IMR-90 (cell line): Measurements from ENCODE around the gene STMN3. TPM values are rescaled to one million over a fixed set of nuclear protein-coding genes. Genes with fewer than 3 reads are reported as not detected.

Experiments used
- ATAC-seq: fragments of 200-7000 bp; cut with Tn5 transposase; 2 replicates; pipeline ENCODE4 v1.9.1; 2020; ENCODE audit warnings: low read depth, mild to moderate bottlenecking, moderate library complexity
- BruUV-seq: library from RNA; stranded (reverse); fragments of 400-500 nt; replicated peaks from 2 replicates; lab custom pipeline; 2021; lab: Mats Ljungman, UMichigan
- CTCF ChIA-PET: fragments of 300-600 bp; formaldehyde crosslinking; extraction: SDS; loops from one replicate; lab custom pipeline; 2021; ENCODE audit warnings: antibody characterized with exemption; lab: Yijun Ruan, JAX
- POLR2A ChIA-PET: fragments of 300-600 bp; sonication (Branson Sonifier 250); formaldehyde crosslinking; loops from one replicate; lab custom pipeline; 2022; ENCODE audit warnings: antibody characterized with exemption; ENCODE audit not compliant: unreplicated experiment; lab: Charles Lee
- DNase-seq: peaks from one replicate; pipeline ENCODE4 v3.0.0; 2013
- H2AFZ ChIP-seq: replicated peaks from 2 replicates; pipeline ENCODE3; 2013; ENCODE audit warnings: low read length, mild to moderate bottlenecking; ENCODE audit not compliant: poor library complexity
- H2AK5ac ChIP-seq: 2 replicates; pipeline ENCODE4 v1.6.1; 2013; ENCODE audit warnings: low read depth, low read length, inconsistent platforms
- H2AK9ac ChIP-seq: replicated peaks from 2 replicates; pipeline ENCODE3; 2013; ENCODE audit warnings: mild to moderate bottlenecking, low read depth, low read length, moderate library complexity; ENCODE audit not compliant: poor library complexity
- H2BK120ac ChIP-seq: 2 replicates; pipeline ENCODE4 v1.6.1; 2013; ENCODE audit warnings: low read depth, low read length, inconsistent platforms
- H2BK15ac ChIP-seq: 3 replicates; pipeline ENCODE4 v1.6.1; 2013; ENCODE audit warnings: low read depth, low read length, inconsistent platforms
- H2BK20ac ChIP-seq: 2 replicates; pipeline ENCODE4 v1.6.1; 2013; ENCODE audit warnings: low read depth, mild to moderate bottlenecking, inconsistent platforms, low read length, moderate library complexity
- H2BK5ac ChIP-seq: 2 replicates; pipeline ENCODE4 v1.6.1; 2013; ENCODE audit warnings: mild to moderate bottlenecking, low read depth, low read length, inconsistent platforms; ENCODE audit not compliant: poor library complexity, severe bottlenecking
- H3K14ac ChIP-seq: replicated peaks from 2 replicates; pipeline ENCODE4 v1.6.1; 2013; ENCODE audit warnings: low read depth, low read length, inconsistent platforms
- H3K18ac ChIP-seq: 2 replicates; pipeline ENCODE4 v1.6.1; 2013; ENCODE audit warnings: low read depth, low read length, control low read depth
- H3K23ac ChIP-seq: 2 replicates; pipeline ENCODE4 v1.6.1; 2013; ENCODE audit warnings: low read depth, low read length, inconsistent platforms
- H3K27ac ChIP-seq: 2 replicates; pipeline ENCODE4 v1.5.1; 2013; ENCODE audit warnings: mild to moderate bottlenecking, control low read depth, low read length; ENCODE audit not compliant: insufficient read depth
- H3K27me3 ChIP-seq: 2 replicates; pipeline ENCODE4 v1.6.1; 2013; ENCODE audit warnings: low read length; ENCODE audit not compliant: control insufficient read depth, insufficient read depth
- H3K36me3 ChIP-seq: 2 replicates; pipeline ENCODE4 v1.6.1; 2013; ENCODE audit warnings: low read length, mixed read lengths; ENCODE audit not compliant: control insufficient read depth, insufficient read depth
- H3K4ac ChIP-seq: 2 replicates; pipeline ENCODE4 v1.6.1; 2013; ENCODE audit warnings: low read depth, low read length, inconsistent platforms
- H3K4me1 ChIP-seq: 2 replicates; pipeline ENCODE4 v1.6.1; 2013; ENCODE audit warnings: low read length, mixed read lengths; ENCODE audit not compliant: control insufficient read depth, insufficient read depth
- H3K4me2 ChIP-seq: 2 replicates; pipeline ENCODE4 v1.6.1; 2013; ENCODE audit warnings: low read depth, mild to moderate bottlenecking, control low read depth, low read length, moderate library complexity
- H3K4me3 ChIP-seq: 2 replicates; pipeline ENCODE4 v1.5.1; 2013; ENCODE audit warnings: low read depth, mild to moderate bottlenecking, control low read depth, low read length, moderate library complexity; ENCODE audit not compliant: insufficient read depth
- H3K56ac ChIP-seq: 2 replicates; pipeline ENCODE4 v1.6.1; 2013; ENCODE audit warnings: low read length, inconsistent platforms; ENCODE audit not compliant: insufficient read depth; ENCODE audit errors: extremely low read depth
- H3K79me1 ChIP-seq, 2 experiments: 2 replicates each; pipeline ENCODE4 v1.6.1; 2013; ENCODE audit warnings: low read length in 2 of 2, inconsistent platforms in 1 of 2, low read depth in 1 of 2
- H3K9ac ChIP-seq: 2 replicates; pipeline ENCODE4 v1.6.1; 2013; ENCODE audit warnings: low read depth, low read length, control low read depth
- H3K9me1 ChIP-seq: 2 replicates; pipeline ENCODE4 v1.6.1; 2013; ENCODE audit warnings: low read length, inconsistent platforms; ENCODE audit not compliant: insufficient read depth
- H3K9me3 ChIP-seq: 2 replicates; pipeline ENCODE4 v1.6.1; 2013; ENCODE audit warnings: low read length; ENCODE audit not compliant: control insufficient read depth, insufficient read depth
- H4K20me1 ChIP-seq: 2 replicates; pipeline ENCODE4 v1.6.1; 2013; ENCODE audit warnings: low read length, inconsistent platforms; ENCODE audit not compliant: insufficient read depth
- H4K5ac ChIP-seq: 2 replicates; pipeline ENCODE4 v1.6.1; 2013; ENCODE audit warnings: mild to moderate bottlenecking, low read depth, low read length, control low read depth
- H4K8ac ChIP-seq, 2 experiments: 2 replicates each; pipeline ENCODE4 v1.6.1; 2013; ENCODE audit warnings: low read depth in 2 of 2, low read length in 2 of 2, control low read depth in 1 of 2, inconsistent platforms in 1 of 2
- H4K91ac ChIP-seq: 2 replicates; pipeline ENCODE4 v1.6.1; 2013; ENCODE audit warnings: low read depth, low read length, inconsistent platforms; ENCODE audit not compliant: insufficient read depth
- MAZ ChIP-seq: IDR thresholded peaks from 2 replicates; pipeline ENCODE4 v1.6.1; 2012; ENCODE audit warnings: low read depth, mild to moderate bottlenecking, low read length, improper control_type of control experiment, moderate library complexity, borderline replicate concordance
- RFX5 ChIP-seq: IDR thresholded peaks from 2 replicates; pipeline ENCODE4 v1.8.0; 2012; ENCODE audit warnings: low read depth, mild to moderate bottlenecking, low read length, moderate library complexity
- WGBS, 2 experiments: methylation state at CpG; one replicate each; pipeline versions ENCODE4 v1.1.5 to v1.1.7; 2013; ENCODE audit warnings: missing lambda C conversion rate in 2 of 2; ENCODE audit not compliant: insufficient read length in 1 of 2; ENCODE audit errors: extremely low coverage in 2 of 2; 5-methylcytosine and 5-hydroxymethylcytosine counted together
- dilution Hi-C: fragments of 300-500 bp; cut with HindIII; formaldehyde crosslinking; loops from one replicate; pipeline ENCODE4 v1.14.3; 2018; ENCODE audit warnings: low sequenced_read_pairs; ENCODE audit not compliant: unreplicated experiment
- in situ Hi-C: fragments of 300-500 bp; cut with MboI; formaldehyde crosslinking; loops from 3 replicates; pipeline ENCODE4 v1.14.3; 2019; ENCODE audit warnings: low sequenced_read_pairs, inconsistent platforms, mixed read lengths
- intact Hi-C: fragments of 100-400 bp; cut with micrococcal nuclease; formaldehyde crosslinking; loops from 2 replicates; pipeline ENCODE4 v1.10.0; 2022
- polyA plus RNA-seq, 3 experiments: library from polyadenylated mRNA; depleted of rRNA; stranded (reverse); fragments of >200 nt; gene quantifications; 2 replicates each; pipeline ENCODE4 v1.2.3, GENCODE V29; 2012; ENCODE audit warnings: low replicate concordance in 1 of 3
- total RNA-seq: library from RNA; depleted of rRNA; stranded (reverse); fragments of >200 nt; gene quantifications from 2 replicates; pipeline ENCODE4 v1.2.3, GENCODE V29; 2012

STMN3 gene
- total and polyA plus RNA-seq, 2 of the 4 experiments (the other 2 are of a cell fraction): 20.3 to 62.3 TPM

GRCh38 chr20:63678667-63679465 lies 25.6 kb upstream of the STMN3 start (continued):
- no peak for TF ChIP-seq RFX5

- Histone ChIP-seq H4K20me1 (no peaks in the 10 kb centered on the region), H3K36me3 (peaks cover 45% of the 10 kb centered on the region), H2AFZ (no peak overlapping the region), H2BK20ac (no peak overlapping the region), H3K4me2 (no peak overlapping the region), H3K4ac (no peak overlapping the region), H3K79me1 (peaks cover 1 to 14% of the 10 kb centered on the region in 2 experiments), H4K8ac (no peak overlapping the region), H3K27ac (no peak overlapping the region), H3K9me3 (no peaks in the 10 kb centered on the region), H3K9me1 (peaks cover 8% of the 10 kb centered on the region), H3K4me3 (no peak overlapping the region), H2BK120ac (no peak overlapping the region), H3K56ac (no peak overlapping the region), H2BK5ac (no peak overlapping the region), H2AK5ac (no peak overlapping the region), H3K23ac (no peak overlapping the region), H3K9ac (no peak overlapping the region), H4K5ac (no peak overlapping the region), H3K4me1 (peaks cover 13% of the 10 kb centered on the region), H3K14ac (no peak overlapping the region), H2BK15ac (no peak overlapping the region), H3K18ac (no peak overlapping the region), H2AK9ac (no peak overlapping the region), H4K91ac (no peak overlapping the region), H3K27me3 (no peaks in the 10 kb centered on the region)
- dilution Hi-C loops (no loop called here), in situ Hi-C loops (no loop called here), intact Hi-C loops (no loop called here)
- ATAC-seq (no peak), DNase-seq (no peak)
- ChIA-PET POLR2A (no interaction called here), CTCF (no interaction called here)
- BruUV-seq: no TSS peak
- 82% methylated on average over 7 of the region's 13 CpGs; no CpG with 5 or more reads in 1 of the 2 experiments for WGBS, 2 experiments
- TF ChIP-seq MAZ: no peak
These were observed 24.8 kb upstream of the STMN3 start for GRCh38 chr20:63678071-63678470.
